Measurements from ENCODE around the gene TMTC2. TPM values are rescaled to one million over a fixed set of nuclear protein-coding genes. Genes with fewer than 3 reads are reported as not detected.
A peak's percentile ranks its signal among the peaks of the same experiment; 100 is the strongest.

The TMTC2 gene
- 46.4 TPM for polyA plus RNA-seq (ENCODE audit: insufficient read length)
- long read RNA-seq, donor 1, full-length matches to known transcripts: 1 of 18 reads
- long read RNA-seq, donor 1, partial matches to known transcripts: 17 of 18 reads
- long read RNA-seq, donor 1, other reads (novel, unspliced or antisense): 0 of 18 reads
- long read RNA-seq, donor 2, full-length matches to known transcripts: 5 of 24 reads
- long read RNA-seq, donor 2, partial matches to known transcripts: 19 of 24 reads
- long read RNA-seq, donor 2, other reads (novel, unspliced or antisense): 0 of 24 reads
- long read RNA-seq, donor 3, full-length matches to known transcripts: 4 of 23 reads
- long read RNA-seq, donor 3, partial matches to known transcripts: 19 of 23 reads
- long read RNA-seq, donor 3, other reads (novel, unspliced or antisense): 0 of 23 reads
- long read RNA-seq, donor 4: 0 reads
- long read RNA-seq, donor 5, full-length matches to known transcripts: 6 of 6 reads
- long read RNA-seq, donor 5, partial matches to known transcripts: 0 of 6 reads
- long read RNA-seq, donor 5, other reads (novel, unspliced or antisense): 0 of 6 reads
- long read RNA-seq, donor 6, full-length matches to known transcripts: 2 of 8 reads
- long read RNA-seq, donor 6, partial matches to known transcripts: 6 of 8 reads
- long read RNA-seq, donor 6, other reads (novel, unspliced or antisense): 0 of 8 reads
- long read RNA-seq, donor 7, full-length matches to known transcripts: 4 of 18 reads
- long read RNA-seq, donor 7, partial matches to known transcripts: 14 of 18 reads
- long read RNA-seq, donor 7, other reads (novel, unspliced or antisense): 0 of 18 reads
- long read RNA-seq, donor 8, partial matches to known transcripts: 0 of 1 reads
- long read RNA-seq, donor 8, other reads (novel, unspliced or antisense): 0 of 1 reads

- peak; percentile 95 for DNase-seq
These were observed at the start of gene TMTC2 for GRCh38 chr12:82686168-82687020. TMTC2 (plus strand) TSS chr12:82686906.

- DNase-seq: no peak
These were observed 48.4 kb upstream of the TMTC2 start for GRCh38 chr12:82638324-82638723.

GRCh38 chr12:82644896-82645295 lies 41.8 kb upstream of the TMTC2 start:
- no peak for DNase-seq

- DNase-seq: no peak
These were observed 41.3 kb upstream of the TMTC2 start for GRCh38 chr12:82645414-82645813.

GRCh38 chr12:82647853-82648252 lies 38.9 kb upstream of the TMTC2 start:
- DNase-seq: no peak

- no peak for DNase-seq
These were observed 38.3 kb upstream of the TMTC2 start for GRCh38 chr12:82648259-82648909.

GRCh38 chr12:82650627-82651337 lies 35.9 kb upstream of the TMTC2 start:
- DNase-seq: no peak

- no peak for DNase-seq
These were observed 35.2 kb upstream of the TMTC2 start for GRCh38 chr12:82651489-82651888.

GRCh38 chr12:82652071-82652470 lies 34.6 kb upstream of the TMTC2 start:
- DNase-seq: no peak

- DNase-seq: no peak
These were observed 31.0 kb upstream of the TMTC2 start for GRCh38 chr12:82655751-82656150.

- DNase-seq: no peak
These were observed 27.1 kb upstream of the TMTC2 start for GRCh38 chr12:82659343-82660207.

GRCh38 chr12:82660541-82661325 lies 26.0 kb upstream of the TMTC2 start:
- no peak for DNase-seq

GRCh38 chr12:82663893-82664292 lies 22.8 kb upstream of the TMTC2 start:
- no peak for DNase-seq

GRCh38 chr12:82665142-82665923 lies 21.4 kb upstream of the TMTC2 start:
- no peak for DNase-seq

GRCh38 chr12:82666830-82667229 lies 19.9 kb upstream of the TMTC2 start:
- no peak for DNase-seq

- no peak for DNase-seq
These were observed 15.0 kb upstream of the TMTC2 start for GRCh38 chr12:82671673-82672195.

- DNase-seq: no peak
These were observed 13.8 kb upstream of the TMTC2 start for GRCh38 chr12:82672811-82673495.

Data from left kidney (tissue), 8 donors.